Endothelial cell (in vitro differentiated cells): ENCODE measurements around the gene APEX1. TPM values are rescaled to one million over a fixed set of nuclear protein-coding genes. Genes with fewer than 3 reads are reported as not detected.
A peak's percentile ranks its signal among the peaks of the same experiment; 100 is the strongest.

Experiments
- DNase-seq: peaks from one replicate; pipeline ENCODE4 v3.0.0; 2021; ENCODE audit warnings: low spot score
- H3K27ac Mint-ChIP-seq: one replicate; pipeline ENCODE4 v1.8.0; 2021; ENCODE audit warnings: mixed read lengths, inconsistent platforms; ENCODE audit not compliant: unreplicated experiment
- H3K27me3 Mint-ChIP-seq: one replicate; pipeline ENCODE4 v1.8.0; 2021; ENCODE audit warnings: mild to moderate bottlenecking, moderate library complexity, mixed read lengths, inconsistent platforms; ENCODE audit not compliant: unreplicated experiment
- H3K36me3 Mint-ChIP-seq: one replicate; pipeline ENCODE4 v1.8.0; 2021; ENCODE audit warnings: mild to moderate bottlenecking, low read depth, mixed read lengths, inconsistent platforms; ENCODE audit not compliant: unreplicated experiment
- H3K4me1 Mint-ChIP-seq: one replicate; pipeline ENCODE4 v1.8.0; 2021; ENCODE audit warnings: mild to moderate bottlenecking, mixed read lengths, inconsistent platforms; ENCODE audit not compliant: unreplicated experiment
- H3K4me3 Mint-ChIP-seq: one replicate; pipeline ENCODE4 v1.8.0; 2021; ENCODE audit warnings: mild to moderate bottlenecking, mixed read lengths, inconsistent platforms; ENCODE audit not compliant: unreplicated experiment
- H3K9me3 Mint-ChIP-seq: one replicate; pipeline ENCODE4 v1.8.0; 2021; ENCODE audit warnings: mixed read lengths, inconsistent platforms; ENCODE audit not compliant: unreplicated experiment
- total RNA-seq: library from RNA; stranded (reverse); fragmentation: NEBNext Ultra II Directional; extraction: Animal tissue kit (Norgen Biotek cat#: 25700); gene quantifications from one replicate; pipeline ENCODE4 v1.2.1, GENCODE V29; 2021; ENCODE audit not compliant: unreplicated experiment
- TF ChIP-seq, protein P1 (sequence below): fragments of 200-600 bp; sonication (generic); IDR thresholded peaks from one replicate; pipeline ENCODE4 v1.5.0; 2021; ENCODE audit warnings: antibody characterized with exemption; ENCODE audit not compliant: unreplicated experiment

Gene APEX1
- total RNA-seq, 1 donor from 2014 or later = 230 TPM

DNA sequence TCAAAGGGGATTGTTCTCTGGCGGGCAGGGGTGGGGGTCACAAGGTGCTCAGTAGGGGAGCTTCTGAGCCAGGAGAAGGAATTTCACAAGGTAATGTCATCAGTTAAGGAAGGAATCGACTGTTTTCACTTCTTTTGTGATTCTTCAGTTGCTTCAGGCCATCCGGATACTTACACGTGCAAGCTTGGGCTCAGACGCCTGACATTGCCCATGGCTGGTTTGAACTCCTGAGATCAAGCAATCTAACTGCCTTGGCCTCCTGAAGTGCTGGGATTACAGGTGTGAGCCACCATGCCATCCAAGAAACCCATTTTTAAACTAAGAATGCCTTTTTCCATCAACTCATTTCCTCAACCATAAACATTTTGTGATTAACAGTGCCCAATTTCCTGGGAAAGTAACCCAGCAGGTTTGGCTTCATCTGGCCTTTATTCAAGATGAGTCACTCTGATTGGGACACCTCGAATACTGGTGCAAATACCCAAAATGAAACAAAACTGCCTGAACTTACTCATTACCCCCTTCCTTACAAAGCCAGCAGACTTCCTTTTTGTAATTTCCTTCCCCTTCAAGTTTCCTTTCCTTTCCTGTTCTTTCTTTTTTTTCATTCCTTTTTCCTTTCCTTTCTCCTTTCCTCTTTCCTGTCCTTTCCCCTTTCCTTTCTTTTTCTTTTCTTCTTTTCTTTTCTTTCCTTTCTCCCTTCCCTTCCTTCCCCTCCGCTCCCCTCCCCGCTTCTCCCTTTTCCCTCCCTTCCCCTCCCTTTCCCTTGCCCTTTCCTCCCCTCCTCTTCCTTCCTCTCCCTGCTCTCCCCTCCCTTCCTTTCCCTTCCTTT, 40.1 kb downstream of the APEX1 start:
- Mint-ChIP-seq H3K27me3 (peaks cover 9% of the 10 kb centered on the region), H3K9me3 (no peaks in the 10 kb centered on the region), H3K36me3 (no peaks in the 10 kb centered on the region), H3K27ac (peak overlapping the region; percentile 48), H3K4me1 (peaks cover 47% of the 10 kb centered on the region), H3K4me3 (peak overlapping the region; percentile 49)
- no peak for DNase-seq
- TF ChIP-seq, protein P1, sequence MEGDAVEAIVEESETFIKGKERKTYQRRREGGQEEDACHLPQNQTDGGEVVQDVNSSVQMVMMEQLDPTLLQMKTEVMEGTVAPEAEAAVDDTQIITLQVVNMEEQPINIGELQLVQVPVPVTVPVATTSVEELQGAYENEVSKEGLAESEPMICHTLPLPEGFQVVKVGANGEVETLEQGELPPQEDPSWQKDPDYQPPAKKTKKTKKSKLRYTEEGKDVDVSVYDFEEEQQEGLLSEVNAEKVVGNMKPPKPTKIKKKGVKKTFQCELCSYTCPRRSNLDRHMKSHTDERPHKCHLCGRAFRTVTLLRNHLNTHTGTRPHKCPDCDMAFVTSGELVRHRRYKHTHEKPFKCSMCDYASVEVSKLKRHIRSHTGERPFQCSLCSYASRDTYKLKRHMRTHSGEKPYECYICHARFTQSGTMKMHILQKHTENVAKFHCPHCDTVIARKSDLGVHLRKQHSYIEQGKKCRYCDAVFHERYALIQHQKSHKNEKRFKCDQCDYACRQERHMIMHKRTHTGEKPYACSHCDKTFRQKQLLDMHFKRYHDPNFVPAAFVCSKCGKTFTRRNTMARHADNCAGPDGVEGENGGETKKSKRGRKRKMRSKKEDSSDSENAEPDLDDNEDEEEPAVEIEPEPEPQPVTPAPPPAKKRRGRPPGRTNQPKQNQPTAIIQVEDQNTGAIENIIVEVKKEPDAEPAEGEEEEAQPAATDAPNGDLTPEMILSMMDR = no peak

DNA sequence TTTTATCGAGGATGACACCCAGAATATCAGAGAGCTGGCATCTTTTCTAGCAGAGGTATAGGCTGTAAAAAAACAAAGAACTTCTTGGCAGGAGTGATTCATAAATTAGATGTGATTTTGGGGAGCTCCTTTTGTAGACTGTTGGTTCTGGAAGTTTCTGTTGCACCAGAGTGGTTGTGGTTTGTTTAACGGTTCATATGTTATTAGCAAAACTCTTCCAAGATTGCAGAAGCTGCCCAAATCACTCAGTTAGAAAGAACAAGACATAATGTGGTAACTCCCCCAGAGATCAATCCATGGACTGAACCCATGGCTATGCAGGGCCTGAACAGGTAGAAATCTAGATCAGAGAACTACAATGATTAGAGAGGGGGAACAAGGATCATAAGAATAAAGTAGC, 43.6 kb downstream of the APEX1 start:
- Mint-ChIP-seq H3K9me3 (no peaks in the 10 kb centered on the region), H3K27me3 (peaks cover 9% of the 10 kb centered on the region), H3K27ac (peak overlapping the region; percentile 90), H3K36me3 (peaks cover 6% of the 10 kb centered on the region), H3K4me3 (no peak overlapping the region), H3K4me1 (peaks cover 52% of the 10 kb centered on the region)
- DNase-seq = no peak
- TF ChIP-seq, protein P1 = no peak

- TF ChIP-seq, protein P1 = no peak
- H3K36me3 Mint-ChIP-seq = peaks cover 11% of the 10 kb centered on the region
- DNase-seq = no peak
- H3K4me1 Mint-ChIP-seq = peaks cover 54% of the 10 kb centered on the region
- H3K27ac Mint-ChIP-seq = peak overlapping the region; percentile 90
- peaks cover 4% of the 10 kb centered on the region for H3K9me3 Mint-ChIP-seq
- H3K27me3 Mint-ChIP-seq = peaks cover 9% of the 10 kb centered on the region
- H3K4me3 Mint-ChIP-seq = no peak overlapping the region
Measured at GRCh38 chr14:20499108-20499507, 44.1 kb downstream of the APEX1 start.

- peaks cover 15% of the 10 kb centered on the region for H3K36me3 Mint-ChIP-seq
- H3K27me3 Mint-ChIP-seq = peaks cover 13% of the 10 kb centered on the region
- TF ChIP-seq, protein P1 = no peak
- DNase-seq = no peak
- H3K4me3 Mint-ChIP-seq = no peak overlapping the region
- peaks cover 8% of the 10 kb centered on the region for H3K9me3 Mint-ChIP-seq
- H3K27ac Mint-ChIP-seq = peak overlapping the region; percentile 90
- H3K4me1 Mint-ChIP-seq = peaks cover 57% of the 10 kb centered on the region
Measured at GRCh38 chr14:20499881-20500280, 44.9 kb downstream of the APEX1 start.

- Mint-ChIP-seq H3K36me3 (peaks cover 16% of the 10 kb centered on the region), H3K9me3 (peaks cover 9% of the 10 kb centered on the region), H3K27me3 (peaks cover 12% of the 10 kb centered on the region), H3K4me1 (peaks cover 50% of the 10 kb centered on the region), H3K4me3 (no peak overlapping the region), H3K27ac (peak overlapping the region; percentile 65)
- TF ChIP-seq, protein P1 = no peak
- no peak for DNase-seq
Measured at GRCh38 chr14:20501346-20501745, 46.3 kb downstream of the APEX1 start.
